Stimulated activated CD8-positive, alpha-beta memory T cell treated with anti-CD3 and anti-CD28 coated beads, Interleukin-12 subunit alpha, Interleukin-12 subunit beta, amount 100 ng/mL, for 1 hour (primary cell): ENCODE results near the gene HIPK2.
A peak's percentile ranks its signal among the peaks of the same experiment; 100 is the strongest.

ENCODE experiments used
- DNase-seq: peaks from one replicate; pipeline ENCODE4 v3.0.0-alpha.2; 2020; ENCODE audit warnings: low read depth

Gene HIPK2

GRCh38 chr7:139783647-139784385, 6.0 kb upstream of the HIPK2 start:
- no peak for DNase-seq

- DNase-seq: no peak
Measured at GRCh38 chr7:139782932-139783331, 5.1 kb upstream of the HIPK2 start.

GRCh38 chr7:139777133-139777891, 486 bp downstream of the HIPK2 start:
- DNase-seq: no peak

GRCh38 chr7:139776486-139777132, 1.2 kb downstream of the HIPK2 start:
- DNase-seq: no peak

GRCh38 chr7:139775829-139776266, 1.9 kb downstream of the HIPK2 start:
- DNase-seq: peak; percentile 36

GRCh38 chr7:139774376-139774775, 3.4 kb downstream of the HIPK2 start:
- DNase-seq: no peak

- no peak for DNase-seq
Measured at GRCh38 chr7:139773371-139773770, 4.4 kb downstream of the HIPK2 start.

GRCh38 chr7:139772873-139773272, 4.9 kb downstream of the HIPK2 start:
- DNase-seq: no peak

- DNase-seq: no peak
Measured at GRCh38 chr7:139772115-139772514, 5.7 kb downstream of the HIPK2 start.

GRCh38 chr7:139771001-139771956, 6.5 kb downstream of the HIPK2 start:
- no peak for DNase-seq

- DNase-seq: no peak
Measured at GRCh38 chr7:139769761-139770160, 8.0 kb downstream of the HIPK2 start.

- no peak for DNase-seq
Measured at GRCh38 chr7:139769066-139769465, 8.7 kb downstream of the HIPK2 start.

GRCh38 chr7:139768249-139768824, 9.5 kb downstream of the HIPK2 start:
- DNase-seq: no peak

GRCh38 chr7:139767561-139767982, 10.2 kb downstream of the HIPK2 start:
- no peak for DNase-seq

GRCh38 chr7:139765143-139765542, 12.7 kb downstream of the HIPK2 start:
- DNase-seq: no peak

GRCh38 chr7:139763330-139763729, 14.5 kb downstream of the HIPK2 start:
- DNase-seq: no peak

GRCh38 chr7:139762886-139763285, 14.9 kb downstream of the HIPK2 start:
- no peak for DNase-seq

- no peak for DNase-seq
Measured at GRCh38 chr7:139758388-139758787, 19.4 kb downstream of the HIPK2 start.

GRCh38 chr7:139757968-139758367, 19.8 kb downstream of the HIPK2 start:
- DNase-seq: no peak

- DNase-seq: no peak
Measured at GRCh38 chr7:139753693-139754111, 24.1 kb downstream of the HIPK2 start.

- DNase-seq: no peak
Measured at GRCh38 chr7:139753081-139753692, 24.6 kb downstream of the HIPK2 start.
